Subcutaneous adipose tissue (tissue), 4 donors: ENCODE results near the gene OPRM1. TPM values are rescaled to one million over a fixed set of nuclear protein-coding genes. Genes with fewer than 3 reads are reported as not detected.

Experiments used
- CTCF ChIP-seq: fragments of 450-650 bp; IDR thresholded peaks from one replicate; pipeline ENCODE4 v1.5.1; 2016; ENCODE audit warnings: low read depth, mild to moderate bottlenecking, control low read depth, antibody characterized with exemption, moderate library complexity
- total RNA-seq, 4 donors: library from RNA; depleted of rRNA; stranded (reverse); fragments of >200 nt; gene quantifications; one replicate each; pipeline ENCODE4 v1.1.0, GENCODE V29; 2016

OPRM1 gene
- total RNA-seq, 4 donors from 2014 or later = not detected

GRCh38 chr6:154261688-154262397 is 222.8 kb downstream of the OPRM1 start:
- TF ChIP-seq CTCF = no peak

- TF ChIP-seq CTCF = no peak
These were observed 227.6 kb downstream of the OPRM1 start for GRCh38 chr6:154266560-154267099.

GRCh38 chr6:154267508-154268106 is 228.6 kb downstream of the OPRM1 start:
- TF ChIP-seq CTCF = no peak

- no peak for TF ChIP-seq CTCF
These were observed 229.4 kb downstream of the OPRM1 start for GRCh38 chr6:154268486-154268885.

- TF ChIP-seq CTCF = no peak
These were observed 235.1 kb downstream of the OPRM1 start for GRCh38 chr6:154274168-154274567.

- TF ChIP-seq CTCF = no peak
These were observed 238.0 kb downstream of the OPRM1 start for GRCh38 chr6:154276810-154277628.

- TF ChIP-seq CTCF = no peak
These were observed 238.6 kb downstream of the OPRM1 start for GRCh38 chr6:154277629-154278017.
